K562 (cell line): ENCODE data around the gene SPINK8. TPM values are rescaled to one million over a fixed set of nuclear protein-coding genes. Genes with fewer than 3 reads are reported as not detected.

Source experiments
- ATAC-seq: fragments of 200-7000 bp; cut with Tn5 transposase; 3 replicates; pipeline ENCODE4 v1.9.1; 2020; ENCODE audit warnings: moderate library complexity
- BruUV-seq: library from RNA; stranded (reverse); fragments of 400-500 nt; replicated peaks from 2 replicates; lab custom pipeline; 2021; lab: Mats Ljungman, UMichigan
- CTCF ChIA-PET: fragments of 300-600 bp; formaldehyde crosslinking; extraction: SDS; loops from one replicate; lab custom pipeline; 2021; ENCODE audit warnings: low intra/inter-chr PET ratio; lab: Yijun Ruan, JAX
- POLR2A ChIA-PET: fragments of 300-600, 350-650 bp; sonication (Branson Sonifier 250); formaldehyde crosslinking; extraction: SDS; loops from one replicate; lab custom pipeline; 2021; ENCODE audit warnings: antibody characterized with exemption, inconsistent platforms; lab: Yijun Ruan, JAX
- DNase-seq, 4 experiments: peaks; one replicate each; pipeline versions ENCODE4 v3.0.0 to v3.0.0-alpha.2; 2011 to 2018; ENCODE audit warnings: low spot score in 3 of 4, mixed read lengths in 3 of 4; ENCODE audit errors: extremely low read depth in 1 of 4
- FAIRE-seq: peaks from 2 replicates; lab custom pipeline; 2011; peaks lifted over from hg19 to GRCh38; lab: Jason Lieb, UNC
- H2AFZ ChIP-seq: 2 replicates; pipeline ENCODE4 v1.6.0; 2011; ENCODE audit warnings: low read depth, low read length, control low read depth, inconsistent platforms
- H3K27ac ChIP-seq: fragments of 200-600 bp; 3 replicates; pipeline ENCODE4 v1.8.0; 2011; ENCODE audit warnings: low read depth, mild to moderate bottlenecking, control low read depth, inconsistent platforms, low read length, moderate library complexity, mixed read lengths; ENCODE audit errors: extremely low read depth
- H3K27me3 ChIP-seq, 2 experiments: fragments of 300-600 bp in 1 of 2; 2 replicates in 1 of 2; 3 replicates in 1 of 2; pipeline versions ENCODE4 v1.6.0 to v1.8.0; 2011; ENCODE audit warnings: inconsistent platforms in 2 of 2, low read length in 2 of 2, mild to moderate bottlenecking in 1 of 2, mixed read lengths in 1 of 2, moderate library complexity in 1 of 2; ENCODE audit not compliant: control insufficient read depth in 2 of 2, insufficient read depth in 2 of 2
- H3K36me3 ChIP-seq: fragments of 300-600 bp; 3 replicates; pipeline ENCODE4 v1.8.0; 2011; ENCODE audit warnings: mild to moderate bottlenecking, low read length, inconsistent platforms; ENCODE audit not compliant: control insufficient read depth, insufficient read depth
- H3K4me1 ChIP-seq, 2 experiments: fragments of 200-600 bp in 1 of 2; replicated peaks in 1 of 2; 2 replicates in 1 of 2; 3 replicates in 1 of 2; pipeline versions ENCODE4 v1.5.1 to v1.8.0; 2011; ENCODE audit warnings: inconsistent platforms in 2 of 2, low read length in 2 of 2, mild to moderate bottlenecking in 1 of 2, mixed read lengths in 1 of 2, moderate library complexity in 1 of 2; ENCODE audit not compliant: control insufficient read depth in 2 of 2, insufficient read depth in 2 of 2
- H3K4me2 ChIP-seq: 2 replicates; pipeline ENCODE4 v1.6.1; 2011; ENCODE audit warnings: low read length, control low read depth, inconsistent platforms, mixed read lengths; ENCODE audit not compliant: insufficient read depth
- H3K4me3 ChIP-seq: fragments of 200-600 bp; sonication (generic), shearing (Covaris generic); 2 replicates; pipeline ENCODE4 v1.5.1; 2016; ENCODE audit warnings: control low read depth, inconsistent platforms
- H3K79me2 ChIP-seq: fragments of 200-600 bp; 3 replicates; pipeline ENCODE4 v1.8.0; 2011; ENCODE audit warnings: low read length, inconsistent platforms; ENCODE audit not compliant: control insufficient read depth, insufficient read depth
- H3K9ac ChIP-seq, 2 experiments: 2 replicates each; pipeline versions ENCODE4 v1.6.0 to v1.6.1; 2011; ENCODE audit warnings: low read depth in 2 of 2, low read length in 2 of 2, control low read depth in 1 of 2, inconsistent platforms in 1 of 2, mild to moderate bottlenecking in 1 of 2, mixed read lengths in 1 of 2; ENCODE audit not compliant: insufficient read depth in 1 of 2
- H3K9me1 ChIP-seq: one replicate; pipeline ENCODE4 v1.6.0; 2011; ENCODE audit warnings: inconsistent platforms, mild to moderate bottlenecking, low read length, moderate library complexity; ENCODE audit not compliant: control insufficient read depth, insufficient read depth
- H3K9me3 ChIP-seq: replicated peaks from 2 replicates; pipeline ENCODE4 v1.5.1; 2011; ENCODE audit warnings: low read depth, low read length, inconsistent platforms; ENCODE audit not compliant: control insufficient read depth, insufficient read depth
- H4K20me1 ChIP-seq: replicated peaks from 2 replicates; pipeline ENCODE4 v1.6.1; 2011; ENCODE audit warnings: low read length, inconsistent platforms, mixed read lengths; ENCODE audit not compliant: control insufficient read depth, insufficient read depth
- ARID3B ChIP-seq: fragments of 250-450 bp; sonication (Bioruptor Pico); IDR thresholded peaks from 2 replicates; pipeline ENCODE4 v1.4.0; 2020; ENCODE audit warnings: borderline replicate concordance
- BRD4 ChIP-seq: fragments of 200-600 bp; sonication (generic); IDR thresholded peaks from 2 replicates; pipeline ENCODE4 v1.6.1; 2017; ENCODE audit warnings: inconsistent platforms
- CEBPG ChIP-seq, 3 experiments: fragments of 200-800 bp in 1 of 3; sonication (Bioruptor generic) in 1 of 3; sonication (generic) in 1 of 3; formaldehyde crosslinking in 1 of 3; IDR thresholded peaks in 2 of 3; conservative IDR thresholded peaks in 1 of 3; 2 replicates each; pipeline versions ENCODE4 v1.6.1 to v1.8.0; 2016 to 2022; ENCODE audit warnings: missing compliant biosample characterization in 2 of 3, missing genetic modification characterization in 2 of 3, mild to moderate bottlenecking in 1 of 3, missing genetic modification reagents in 1 of 3
- LCOR ChIP-seq: sonication (generic); formaldehyde crosslinking; IDR thresholded peaks from 2 replicates; pipeline ENCODE4 v1.8.0; 2022; ENCODE audit warnings: mild to moderate bottlenecking, missing genetic modification reagents
- NR1H2 ChIP-seq: sonication (generic); formaldehyde crosslinking; IDR thresholded peaks from 2 replicates; pipeline ENCODE4 v1.4.0; 2020; ENCODE audit warnings: mild to moderate bottlenecking, missing genetic modification reagents
- PHB2 ChIP-seq: fragments of 450-650 bp; IDR thresholded peaks from 2 replicates; pipeline ENCODE4 v1.6.1; 2017; ENCODE audit warnings: low read depth
- RFX7 ChIP-seq: fragments of 250-450 bp; sonication (Bioruptor Pico); IDR thresholded peaks from 2 replicates; pipeline ENCODE4 v1.5.1; 2021; ENCODE audit warnings: mild to moderate bottlenecking
- SP1 ChIP-seq: sonication (generic); formaldehyde crosslinking; IDR thresholded peaks from 2 replicates; pipeline ENCODE4 v1.8.1; 2022; ENCODE audit warnings: mild to moderate bottlenecking, missing genetic modification reagents
- TCF7 ChIP-seq: sonication (generic); IDR thresholded peaks from 2 replicates; pipeline ENCODE4 v1.6.1; 2016; ENCODE audit warnings: antibody characterized with exemption, borderline replicate concordance
- ZBTB40 ChIP-seq, 2 experiments: fragments of 450-650 bp in 1 of 2; sonication (generic) in 1 of 2; formaldehyde crosslinking in 1 of 2; IDR thresholded peaks; 2 replicates each; pipeline versions ENCODE4 v1.7.1 to v1.9.0; 2016 to 2022; ENCODE audit warnings: inconsistent platforms in 1 of 2, mild to moderate bottlenecking in 1 of 2, missing genetic modification reagents in 1 of 2
- ZEB2 ChIP-seq: fragments of 450-650 bp; IDR thresholded peaks from 2 replicates; pipeline ENCODE4 v1.6.1; 2016
- ZKSCAN3 ChIP-seq: fragments of 250-450 bp; sonication (Bioruptor Pico); IDR thresholded peaks from 2 replicates; pipeline ENCODE4 v1.4.0; 2020
- ZNF124 ChIP-seq: sonication (generic); formaldehyde crosslinking; IDR thresholded peaks from 2 replicates; pipeline ENCODE4 v1.8.1; 2022; ENCODE audit warnings: missing genetic modification reagents
- ZNF586 ChIP-seq: fragments of 450-650 bp; formaldehyde crosslinking; conservative IDR thresholded peaks from 2 replicates; pipeline ENCODE4 v1.4.0; 2020; ENCODE audit warnings: mild to moderate bottlenecking, moderate library complexity
- WGBS: fragments of 100-300 bp; shearing (Covaris generic); methylation state at CpG from one replicate; pipeline ENCODE4 v1.1.6; 2016; ENCODE audit warnings: low coverage, mixed read lengths; ENCODE audit not compliant: insufficient coverage; ENCODE audit errors: missing lambda C conversion rate; 5-methylcytosine and 5-hydroxymethylcytosine counted together
- in situ Hi-C: fragments of 300-500 bp; cut with MboI; formaldehyde crosslinking; loops from 4 replicates; pipeline ENCODE4 v1.15.0; 2018; ENCODE audit warnings: inconsistent platforms, mixed read lengths
- intact Hi-C: fragments of 100-400 bp; cut with micrococcal nuclease; formaldehyde crosslinking; loops from 2 replicates; pipeline ENCODE4 v1.14.2; 2022
- polyA plus RNA-seq, 8 experiments: library from polyadenylated mRNA; depleted of rRNA in 4 of 8; stranded (reverse) in 5 of 8; unstranded in 3 of 8; fragments of >200 nt; fragmentation: Nextera tagmentation in 2 of 8; fragmentation: Illumina TruSeq in 1 of 8; extraction: Ambion mirVana in 2 of 8; extraction: Trizol in 1 of 8; gene quantifications; 2 replicates each; pipeline versions ENCODE4 v1.2.1 to v1.2.3, GENCODE V29; 2011 to 2014; ENCODE audit warnings: inconsistent platforms in 1 of 8, missing spikeins in 1 of 8
- total RNA-seq, 7 experiments: library from RNA; depleted of rRNA in 6 of 7; stranded (reverse); fragments of >200 nt in 6 of 7; fragmentation: Illumina TruSeq in 2 of 7; extraction: Trizol in 2 of 7; gene quantifications; 2 replicates each; pipeline versions ENCODE4 v1.2.1 to v1.2.3, GENCODE V29; 2011 to 2021; ENCODE audit warnings: low replicate concordance in 1 of 7

SPINK8 gene
- total and polyA plus RNA-seq, 9 of the 15 experiments (the other 6 are each of a cell fraction or from before 2014, with no cell fraction given): not detected

- H2AFZ ChIP-seq: no peak overlapping the region
- no peaks in the 10 kb centered on the region for H3K9me3 ChIP-seq
- CTCF ChIA-PET: no interaction called here
- no peak overlapping the region for H3K27ac ChIP-seq
- H3K4me3 ChIP-seq: no peak overlapping the region
- H3K79me2 ChIP-seq: no peaks in the 10 kb centered on the region
- no peaks in the 10 kb centered on the region for H3K9me1 ChIP-seq
- H3K4me1 ChIP-seq: no peaks in the 10 kb centered on the region
- H3K9ac ChIP-seq: no peak overlapping the region
- FAIRE-seq (no peak), DNase-seq (no peak), ATAC-seq (no peak)
- no CpG with 5 or more reads among the region's 1 CpG for WGBS
- in situ Hi-C loops: no loop called here
- H4K20me1 ChIP-seq: no peaks in the 10 kb centered on the region
- intact Hi-C loops: no loop called here
- POLR2A ChIA-PET: no interaction called here
- H3K4me2 ChIP-seq: no peak overlapping the region
- no peaks in the 10 kb centered on the region for H3K36me3 ChIP-seq
- no peaks in the 10 kb centered on the region for H3K27me3 ChIP-seq
- no TSS peak for BruUV-seq
- no peak for TF ChIP-seq PHB2
- no peak for TF ChIP-seq ZEB2
- no peak for TF ChIP-seq BRD4
- no peak for TF ChIP-seq SP1 (CRISPR knock-in tag)
- no peak for TF ChIP-seq LCOR (CRISPR knock-in tag)
- TF ChIP-seq NR1H2 (CRISPR knock-in tag): no peak
- TF ChIP-seq ZNF586 (CRISPR knock-in tag): no peak
- TF ChIP-seq RFX7 (CRISPR knock-in tag): no peak
- TF ChIP-seq ARID3B (CRISPR knock-in tag): no peak
- no peak for TF ChIP-seq ZBTB40 (IDR thresholded peaks at IDR 0.05)
- TF ChIP-seq ZBTB40 (CRISPR knock-in tag; IDR thresholded peaks at IDR 0.05): no peak
- no peak for TF ChIP-seq ZKSCAN3 (CRISPR knock-in tag)
- no peak for TF ChIP-seq ZNF124 (CRISPR knock-in tag)
- no peak for TF ChIP-seq TCF7
- TF ChIP-seq CEBPG (CRISPR knock-in tag; IDR thresholded peaks at IDR 0.05): no peak
- no peak for TF ChIP-seq CEBPG (tag; conservative IDR thresholded peaks at IDR 0.05 in 1 of 2, IDR thresholded peaks at IDR 0.05 in 1 of 2)
Measured at GRCh38 chr3:48285675-48286074, 47.8 kb downstream of the SPINK8 start.
